ENCODE data around the gene SESN1.

DNA sequence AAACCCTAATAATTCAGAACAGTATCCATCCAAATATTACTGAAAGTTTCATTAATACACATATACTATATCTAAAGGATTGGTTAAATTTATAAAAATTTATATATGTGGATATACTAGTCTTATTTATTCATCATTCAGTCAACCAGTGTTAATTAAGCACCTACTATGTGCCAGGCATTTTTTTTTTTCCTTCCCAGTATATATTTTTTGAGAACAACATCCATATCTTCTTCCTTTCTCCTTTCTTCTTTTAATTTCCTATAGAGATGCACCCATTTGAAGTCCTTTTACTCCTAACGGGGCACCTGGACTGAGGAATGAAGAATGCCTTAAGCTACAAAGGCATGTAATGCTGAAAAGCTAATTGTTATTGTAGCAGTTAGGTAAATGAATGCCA lies 72.8 kb downstream of the SESN1 start:
- TF ChIP-seq CTCF (IDR thresholded peaks at IDR 0.05) (no peak), POLR2A (IDR thresholded peaks at IDR 0.05) (no peak)

All from vagina (tissue), 2 donors.